MM.1S (cell line): ENCODE data around the gene MAD1L1.

Experiments
- EZH2 ChIP-seq: fragments of 300-600 bp; sonication (generic); optimal IDR thresholded peaks from 2 replicates; pipeline ENCODE3; 2017; ENCODE audit warnings: low read depth, mild to moderate bottlenecking, antibody characterized with exemption, low read length, mixed read lengths
- EZH2phosphoT487 ChIP-seq: fragments of 300-600 bp; sonication (generic); IDR thresholded peaks from 2 replicates; pipeline ENCODE4 v1.6.1; 2018; ENCODE audit warnings: antibody characterized with exemption, low read length
- TF ChIP-seq, protein P1 (sequence below): fragments of 300-600 bp; sonication (generic); IDR thresholded peaks from 2 replicates; pipeline ENCODE4 v1.5.1; 2016; ENCODE audit warnings: antibody characterized with exemption, low read length, mixed read lengths

DNA sequence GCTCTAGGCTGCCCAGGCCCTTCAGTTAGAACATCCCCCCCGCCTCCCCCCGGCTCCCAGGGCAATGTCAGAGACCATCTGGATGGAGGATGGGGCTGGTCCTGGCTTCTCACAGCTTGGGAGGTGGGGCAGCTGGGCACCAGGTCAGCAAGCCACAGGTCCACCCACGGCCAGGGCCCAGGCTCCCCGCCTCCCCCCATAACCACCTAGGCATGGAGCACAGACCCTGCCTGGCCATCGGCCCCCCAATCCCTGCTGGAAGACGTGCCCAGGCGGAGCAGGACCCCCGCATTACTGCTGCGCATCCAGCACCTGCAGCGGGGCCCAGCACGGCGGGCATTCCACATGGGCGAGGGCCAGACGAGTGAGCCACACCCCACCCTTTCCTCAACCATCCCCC is 393.0 kb downstream of the MAD1L1 start:
- TF ChIP-seq EZH2, result no peak
- TF ChIP-seq, protein P1, sequence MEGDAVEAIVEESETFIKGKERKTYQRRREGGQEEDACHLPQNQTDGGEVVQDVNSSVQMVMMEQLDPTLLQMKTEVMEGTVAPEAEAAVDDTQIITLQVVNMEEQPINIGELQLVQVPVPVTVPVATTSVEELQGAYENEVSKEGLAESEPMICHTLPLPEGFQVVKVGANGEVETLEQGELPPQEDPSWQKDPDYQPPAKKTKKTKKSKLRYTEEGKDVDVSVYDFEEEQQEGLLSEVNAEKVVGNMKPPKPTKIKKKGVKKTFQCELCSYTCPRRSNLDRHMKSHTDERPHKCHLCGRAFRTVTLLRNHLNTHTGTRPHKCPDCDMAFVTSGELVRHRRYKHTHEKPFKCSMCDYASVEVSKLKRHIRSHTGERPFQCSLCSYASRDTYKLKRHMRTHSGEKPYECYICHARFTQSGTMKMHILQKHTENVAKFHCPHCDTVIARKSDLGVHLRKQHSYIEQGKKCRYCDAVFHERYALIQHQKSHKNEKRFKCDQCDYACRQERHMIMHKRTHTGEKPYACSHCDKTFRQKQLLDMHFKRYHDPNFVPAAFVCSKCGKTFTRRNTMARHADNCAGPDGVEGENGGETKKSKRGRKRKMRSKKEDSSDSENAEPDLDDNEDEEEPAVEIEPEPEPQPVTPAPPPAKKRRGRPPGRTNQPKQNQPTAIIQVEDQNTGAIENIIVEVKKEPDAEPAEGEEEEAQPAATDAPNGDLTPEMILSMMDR, result no peak
- TF ChIP-seq EZH2phosphoT487, result no peak
